ENCODE data around the gene OSBPL2. TPM values are rescaled to one million over a fixed set of nuclear protein-coding genes. Genes with fewer than 3 reads are reported as not detected.

The OSBPL2 gene
- total RNA-seq, 4 donors from 2014 or later = 52.8 to 86.7 (median 64.2) TPM

DNA sequence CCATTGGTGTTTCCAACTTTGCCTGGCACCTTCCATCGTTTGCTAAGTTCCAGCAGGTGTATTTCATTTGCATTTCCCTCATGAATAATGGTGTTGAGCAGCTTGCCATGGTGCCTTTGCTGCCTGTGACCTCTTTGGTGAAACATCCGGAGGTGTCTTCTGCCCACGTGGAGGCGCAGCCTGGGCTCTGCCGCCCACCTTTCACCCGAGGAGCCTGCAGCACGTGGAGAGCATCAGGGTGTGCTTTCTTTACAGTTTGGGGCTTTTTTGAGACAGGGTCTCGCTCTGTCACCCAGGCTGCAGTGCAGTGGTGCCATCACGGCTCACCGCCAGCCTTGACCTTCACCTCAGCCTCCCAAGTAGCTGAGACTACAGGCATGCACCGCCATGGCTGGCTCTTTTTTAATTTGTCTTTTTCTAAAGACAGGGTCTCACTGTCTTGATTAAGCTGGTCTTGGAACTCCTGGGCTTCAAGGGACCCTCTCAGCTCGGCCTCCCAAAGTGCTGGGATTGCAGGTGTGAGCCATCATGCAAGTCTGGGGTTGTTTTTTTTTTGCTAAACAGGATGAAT is 61.4 kb downstream of the OSBPL2 start:
- TF ChIP-seq, protein P1, sequence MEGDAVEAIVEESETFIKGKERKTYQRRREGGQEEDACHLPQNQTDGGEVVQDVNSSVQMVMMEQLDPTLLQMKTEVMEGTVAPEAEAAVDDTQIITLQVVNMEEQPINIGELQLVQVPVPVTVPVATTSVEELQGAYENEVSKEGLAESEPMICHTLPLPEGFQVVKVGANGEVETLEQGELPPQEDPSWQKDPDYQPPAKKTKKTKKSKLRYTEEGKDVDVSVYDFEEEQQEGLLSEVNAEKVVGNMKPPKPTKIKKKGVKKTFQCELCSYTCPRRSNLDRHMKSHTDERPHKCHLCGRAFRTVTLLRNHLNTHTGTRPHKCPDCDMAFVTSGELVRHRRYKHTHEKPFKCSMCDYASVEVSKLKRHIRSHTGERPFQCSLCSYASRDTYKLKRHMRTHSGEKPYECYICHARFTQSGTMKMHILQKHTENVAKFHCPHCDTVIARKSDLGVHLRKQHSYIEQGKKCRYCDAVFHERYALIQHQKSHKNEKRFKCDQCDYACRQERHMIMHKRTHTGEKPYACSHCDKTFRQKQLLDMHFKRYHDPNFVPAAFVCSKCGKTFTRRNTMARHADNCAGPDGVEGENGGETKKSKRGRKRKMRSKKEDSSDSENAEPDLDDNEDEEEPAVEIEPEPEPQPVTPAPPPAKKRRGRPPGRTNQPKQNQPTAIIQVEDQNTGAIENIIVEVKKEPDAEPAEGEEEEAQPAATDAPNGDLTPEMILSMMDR (IDR thresholded peaks at IDR 0.05) = no peak
- no peak for TF ChIP-seq POLR2A (IDR thresholded peaks at IDR 0.05)
- Histone ChIP-seq H3K36me3 (peaks cover 0 to 35% (median 0%) of the 10 kb centered on the region in 3 donors), H3K27me3 (no peaks in the 10 kb centered on the region), H3K9me3 (no peaks in the 10 kb centered on the region), H3K4me1 (peaks cover 7 to 16% (median 12%) of the 10 kb centered on the region in 4 donors), H3K4me3 (no peak overlapping the region), H3K27ac (no peak overlapping the region)
- DNase-seq = no peak

- no peak for DNase-seq
- Histone ChIP-seq H3K36me3 (peaks cover 0 to 37% (median 0%) of the 10 kb centered on the region in 3 donors), H3K27me3 (no peaks in the 10 kb centered on the region), H3K4me1 (peaks cover 7 to 20% (median 17%) of the 10 kb centered on the region in 4 donors), H3K27ac (no peak overlapping the region), H3K9me3 (no peaks in the 10 kb centered on the region), H3K4me3 (no peak overlapping the region)
- TF ChIP-seq, protein P1 (IDR thresholded peaks at IDR 0.05) = no peak
- TF ChIP-seq POLR2A (IDR thresholded peaks at IDR 0.05) = no peak
These were observed 62.0 kb downstream of the OSBPL2 start for GRCh38 chr20:62300319-62300718.

DNA sequence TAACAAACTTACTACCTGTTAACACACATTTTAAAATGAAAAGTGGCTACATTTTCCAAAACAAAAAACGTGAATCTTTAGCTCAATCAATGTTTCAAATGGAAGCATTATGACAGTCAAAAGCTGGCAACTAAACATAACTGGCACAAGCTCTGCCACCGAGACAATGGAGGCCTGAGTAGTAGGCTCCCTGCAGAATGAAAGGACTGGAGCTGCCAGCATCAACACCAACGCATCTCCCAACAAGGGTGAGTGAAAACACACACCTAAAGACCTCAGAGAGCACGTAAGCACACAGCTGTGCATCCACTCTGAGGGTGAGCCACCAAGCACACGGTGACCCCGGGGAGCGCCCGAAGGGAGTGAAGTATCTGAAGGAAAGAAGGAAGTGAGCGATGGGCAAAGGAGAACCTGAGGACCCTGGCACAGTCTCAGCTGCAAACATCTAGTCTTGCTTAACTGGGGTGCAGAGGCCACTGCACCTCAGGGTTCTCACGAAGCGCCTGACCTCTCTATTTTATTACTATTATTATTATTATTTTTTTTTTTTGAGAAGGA is 62.9 kb downstream of the OSBPL2 start:
- peaks cover 7 to 25% (median 18%) of the 10 kb centered on the region in 4 donors for H3K4me1 ChIP-seq
- TF ChIP-seq POLR2A (IDR thresholded peaks at IDR 0.05) = no peak
- TF ChIP-seq, protein P1 (IDR thresholded peaks at IDR 0.05) = no peak
- no peaks in the 10 kb centered on the region for H3K9me3 ChIP-seq
- no peaks in the 10 kb centered on the region for H3K27me3 ChIP-seq
- no peak overlapping the region for H3K4me3 ChIP-seq
- no peak overlapping the region for H3K27ac ChIP-seq
- H3K36me3 ChIP-seq = peaks cover 0 to 37% (median 0%) of the 10 kb centered on the region in 3 donors
- no peak for DNase-seq

DNA sequence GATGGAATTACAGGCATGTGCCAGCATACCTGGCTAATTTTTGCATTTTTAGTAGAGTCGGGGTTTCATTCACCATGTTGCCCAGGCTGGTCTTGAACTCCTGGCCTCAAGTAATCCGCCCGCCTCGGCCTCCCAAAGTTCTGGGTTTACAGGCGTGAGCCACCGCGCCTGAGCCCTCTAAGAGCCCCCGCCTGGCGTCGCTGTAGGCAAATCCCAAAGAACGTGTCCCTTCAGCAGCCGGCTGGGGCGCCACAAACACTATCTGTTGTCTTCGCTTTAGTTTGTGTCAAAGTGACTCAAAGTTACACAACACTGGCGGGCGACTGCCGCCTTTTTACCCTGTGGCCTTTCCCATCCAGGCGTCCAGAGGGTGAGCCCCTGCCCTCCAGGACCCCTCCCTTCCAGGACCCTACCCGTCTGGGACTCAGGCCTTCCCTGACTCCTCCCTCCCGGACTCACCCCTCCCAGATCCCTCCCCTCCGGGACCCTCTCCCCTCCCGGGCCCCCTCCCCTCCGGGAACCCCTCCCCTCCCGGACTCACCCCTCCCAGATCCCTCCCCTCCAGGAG is 63.5 kb downstream of the OSBPL2 start:
- peak; percentile 36 to 67 for TF ChIP-seq POLR2A (IDR thresholded peaks at IDR 0.05)
- TF ChIP-seq, protein P1 (IDR thresholded peaks at IDR 0.05) = peak; percentile 82 to 99 (median 96)
- H3K36me3 ChIP-seq = peaks cover 0 to 37% (median 0%) of the 10 kb centered on the region in 3 donors
- peak overlapping the region; percentile 96 to 97 (median 96) for H3K27ac ChIP-seq
- H3K27me3 ChIP-seq = no peaks in the 10 kb centered on the region
- H3K4me3 ChIP-seq = peak overlapping the region; percentile 78 to 99 (median 94)
- DNase-seq = peak; percentile 93 to 97 (median 93)
- H3K4me1 ChIP-seq = peaks cover 7 to 25% (median 18%) of the 10 kb centered on the region in 4 donors
- no peaks in the 10 kb centered on the region for H3K9me3 ChIP-seq

DNA sequence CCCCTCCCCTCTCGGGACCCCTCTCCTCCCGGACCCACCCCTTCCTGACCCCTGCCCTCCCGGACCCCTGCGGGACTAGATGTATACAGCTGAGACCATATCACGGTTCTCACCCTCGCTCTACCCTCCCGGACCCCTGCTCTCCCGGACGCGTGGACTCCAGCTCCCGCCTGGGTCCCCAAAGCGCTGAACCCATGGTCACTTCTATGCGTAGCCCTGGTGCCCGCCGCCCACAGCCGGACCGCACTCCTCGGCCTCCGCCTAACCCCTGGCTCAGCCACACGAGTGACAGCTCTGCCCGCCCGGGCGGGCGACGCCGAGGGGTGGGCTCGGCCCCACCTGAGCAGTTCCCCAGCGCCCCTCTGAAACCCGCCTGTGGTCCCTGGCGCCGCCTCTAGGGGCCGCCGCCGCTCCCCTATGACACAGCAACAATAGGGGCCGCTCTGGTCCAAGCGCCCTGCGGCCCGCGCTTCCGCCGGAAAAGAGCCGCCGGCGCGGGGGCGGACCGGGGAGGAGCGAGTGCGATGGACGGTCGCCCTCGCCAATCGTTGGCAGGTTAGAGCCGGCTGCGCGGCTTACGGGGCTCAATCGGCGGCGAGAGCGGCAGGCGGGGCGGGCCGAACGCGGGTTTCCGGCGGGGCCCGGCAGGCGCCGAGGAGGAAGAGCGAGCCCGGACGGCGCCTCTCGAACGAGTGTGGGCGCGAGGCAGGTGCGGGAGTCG is 64.2 kb downstream of the OSBPL2 start, which contains the start of gene ADRM1:
Gene ADRM1 (plus strand): TSS at position 657 of the 721 bp plus-strand sequence. CDS start 572 bp downstream, outside the sequence.
- peaks cover 7 to 25% (median 18%) of the 10 kb centered on the region in 4 donors for H3K4me1 ChIP-seq
- TF ChIP-seq, protein P1 (IDR thresholded peaks at IDR 0.05) = peak; percentile 94 to 99 (median 96)
- peak in 1 of 2 donors; percentile 71 for TF ChIP-seq POLR2A (IDR thresholded peaks at IDR 0.05)
- no peaks in the 10 kb centered on the region for H3K27me3 ChIP-seq
- peaks cover 0 to 40% (median 0%) of the 10 kb centered on the region in 3 donors for H3K36me3 ChIP-seq
- peak; percentile 92 to 97 (median 97) for DNase-seq
- no peaks in the 10 kb centered on the region for H3K9me3 ChIP-seq
- H3K4me3 ChIP-seq = peak within 1 kb of the TSS; percentile 78 to 99 (median 94)
- H3K27ac ChIP-seq = peak within 1 kb of the TSS; percentile 96 to 97 (median 96)
